HepG2 (cell line): ENCODE measurements around the gene TXN2. TPM values are rescaled to one million over a fixed set of nuclear protein-coding genes. Genes with fewer than 3 reads are reported as not detected.
A peak's percentile ranks its signal among the peaks of the same experiment; 100 is the strongest.

ENCODE experiments used
- MEIS1 ChIP-seq: sonication (generic); formaldehyde crosslinking; IDR thresholded peaks from 2 replicates; pipeline ENCODE4 v1.9.0; 2021; ENCODE audit warnings: mild to moderate bottlenecking, missing genetic modification reagents, moderate library complexity, borderline replicate concordance
- NKX3-1 ChIP-seq: sonication (generic); formaldehyde crosslinking; IDR thresholded peaks from 2 replicates; pipeline ENCODE4 v1.5.0; 2020; ENCODE audit warnings: missing genetic modification reagents
- NONO ChIP-seq, 2 experiments: fragments of 450-650 bp in 1 of 2; sonication (generic) in 1 of 2; formaldehyde crosslinking in 1 of 2; IDR thresholded peaks in 1 of 2; conservative IDR thresholded peaks in 1 of 2; 2 replicates each; pipeline versions ENCODE4 v1.6.1 to v1.8.0; 2017 to 2022; ENCODE audit warnings: mild to moderate bottlenecking in 1 of 2, missing genetic modification reagents in 1 of 2, moderate library complexity in 1 of 2
- PHF20 ChIP-seq: sonication (generic); formaldehyde crosslinking; IDR thresholded peaks from 2 replicates; pipeline ENCODE4 v1.5.0; 2020; ENCODE audit warnings: mild to moderate bottlenecking, missing genetic modification reagents
- POLR2G ChIP-seq: fragments of 200-400 bp; formaldehyde crosslinking; IDR thresholded peaks from 2 replicates; pipeline ENCODE4 v1.6.1; 2018; ENCODE audit warnings: mild to moderate bottlenecking, low read depth, low read length, moderate library complexity
- SRSF9 ChIP-seq: fragments of 200-400 bp; formaldehyde crosslinking; IDR thresholded peaks from 2 replicates; pipeline ENCODE4 v1.6.1; 2018; ENCODE audit warnings: borderline replicate concordance, mild to moderate bottlenecking, low read depth, low read length; ENCODE audit not compliant: insufficient read depth, poor library complexity, severe bottlenecking
- TCF7L2 ChIP-seq: IDR thresholded peaks from 2 replicates; pipeline ENCODE4 v1.6.1; 2011; ENCODE audit warnings: mild to moderate bottlenecking, low read depth, low read length, moderate library complexity
- YEATS2 ChIP-seq: sonication (generic); formaldehyde crosslinking; IDR thresholded peaks from 2 replicates; pipeline ENCODE4 v1.4.0; 2020; ENCODE audit warnings: missing genetic modification reagents, borderline replicate concordance
- YY1 ChIP-seq: IDR thresholded peaks from 2 replicates; pipeline ENCODE4 v1.6.1; 2011; ENCODE audit warnings: low read length, low read depth, moderate library complexity, mild to moderate bottlenecking; ENCODE audit not compliant: insufficient read depth, insufficient replicate concordance
- ZNF775 ChIP-seq: sonication (generic); formaldehyde crosslinking; IDR thresholded peaks from 2 replicates; pipeline ENCODE4 v1.4.0; 2020; ENCODE audit warnings: missing genetic modification reagents, mild to moderate bottlenecking, moderate library complexity, borderline replicate concordance
- polyA plus RNA-seq, 8 experiments: library from polyadenylated mRNA; depleted of rRNA in 3 of 8; stranded (reverse) in 7 of 8; unstranded in 1 of 8; fragments of >200 nt; fragmentation: Illumina TruSeq in 4 of 8; extraction: Trizol in 4 of 8; gene quantifications; 2 replicates each; pipeline versions ENCODE4 v1.2.1 to v1.2.3, GENCODE V29; 2011 to 2016; ENCODE audit warnings: low read depth in 4 of 8, missing spikeins in 1 of 8, mixed read lengths in 1 of 8; ENCODE audit not compliant: insufficient read depth in 1 of 8
- total RNA-seq, 5 experiments: library from RNA; depleted of rRNA; stranded (reverse); fragments of >200 nt; fragmentation: Illumina TruSeq; extraction: Trizol; gene quantifications; 2 replicates each; pipeline ENCODE4 v1.2.3, GENCODE V29; 2016; ENCODE audit warnings: low read depth in 1 of 5
- TF ChIP-seq, protein P1 (sequence below): sonication (generic); formaldehyde crosslinking; conservative IDR thresholded peaks from 2 replicates; pipeline ENCODE4 v1.4.0; 2020; ENCODE audit warnings: missing genetic modification reagents
- TF ChIP-seq, protein P2 (sequence below): sonication (generic); formaldehyde crosslinking; IDR thresholded peaks from 2 replicates; pipeline ENCODE4 v1.8.0; 2022; ENCODE audit warnings: mild to moderate bottlenecking, missing genetic modification reagents, moderate library complexity
- TF ChIP-seq, protein P3 (sequence below): sonication (generic); formaldehyde crosslinking; IDR thresholded peaks from 2 replicates; pipeline ENCODE4 v1.8.0; 2022; ENCODE audit warnings: missing genetic modification reagents, mild to moderate bottlenecking, borderline replicate concordance
- TF ChIP-seq, protein P4 (sequence below): sonication (generic); formaldehyde crosslinking; IDR thresholded peaks from 2 replicates; pipeline ENCODE4 v1.4.0; 2020; ENCODE audit warnings: missing genetic modification reagents, borderline replicate concordance
- TF ChIP-seq, protein P5 (sequence below): sonication (generic); formaldehyde crosslinking; IDR thresholded peaks from 2 replicates; pipeline ENCODE4 v1.4.0; 2020; ENCODE audit warnings: missing genetic modification reagents; ENCODE audit errors: not compliant biosample characterization
- TF ChIP-seq, protein P6 (sequence below): sonication (generic); formaldehyde crosslinking; IDR thresholded peaks from 2 replicates; pipeline ENCODE4 v1.5.1; 2020; ENCODE audit warnings: mild to moderate bottlenecking, missing genetic modification reagents, moderate library complexity

TXN2 gene
- total and polyA plus RNA-seq, 2 of the 13 experiments (the other 11 are each of a cell fraction or from before 2014, with no cell fraction given) = 41.4 to 109 TPM

DNA sequence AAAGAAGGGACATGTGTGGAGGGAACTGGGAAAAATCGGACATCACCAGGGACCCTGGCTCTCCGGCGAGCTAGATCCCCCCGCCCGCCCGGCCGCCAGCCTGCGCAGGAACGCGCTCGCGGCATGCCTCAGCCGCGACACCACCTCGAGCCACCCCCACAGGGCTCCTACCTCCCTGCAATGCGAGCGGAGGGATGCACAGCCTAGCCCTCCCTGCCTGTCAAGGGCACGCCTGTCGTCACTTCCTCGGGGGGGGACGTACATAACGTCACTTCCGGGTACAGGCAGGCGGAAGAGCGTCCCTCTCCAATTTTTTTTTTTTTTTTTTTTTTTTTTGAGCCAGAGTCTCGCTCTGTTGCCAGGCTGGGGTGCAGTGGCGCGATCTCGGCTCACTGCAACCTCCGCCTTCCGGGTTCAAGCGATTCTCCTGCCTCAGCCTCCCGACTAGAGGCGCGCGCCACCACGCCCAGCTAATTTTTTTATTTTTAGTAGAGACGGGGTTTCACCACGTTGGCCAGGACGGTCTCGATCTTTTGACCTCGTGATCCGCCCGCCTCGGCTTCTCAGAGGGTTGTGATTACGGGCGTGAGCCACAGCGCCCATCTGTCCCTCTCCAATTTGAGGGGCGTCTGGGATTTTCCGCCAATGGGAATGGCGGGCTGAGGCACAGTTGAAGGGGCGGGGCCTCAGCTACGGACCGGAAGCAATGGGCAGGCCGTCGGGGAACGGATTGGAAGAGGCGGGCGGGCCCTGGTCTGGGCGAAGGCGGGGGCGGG is at the start of gene TXN2 (continued):
- TF ChIP-seq, protein P1, sequence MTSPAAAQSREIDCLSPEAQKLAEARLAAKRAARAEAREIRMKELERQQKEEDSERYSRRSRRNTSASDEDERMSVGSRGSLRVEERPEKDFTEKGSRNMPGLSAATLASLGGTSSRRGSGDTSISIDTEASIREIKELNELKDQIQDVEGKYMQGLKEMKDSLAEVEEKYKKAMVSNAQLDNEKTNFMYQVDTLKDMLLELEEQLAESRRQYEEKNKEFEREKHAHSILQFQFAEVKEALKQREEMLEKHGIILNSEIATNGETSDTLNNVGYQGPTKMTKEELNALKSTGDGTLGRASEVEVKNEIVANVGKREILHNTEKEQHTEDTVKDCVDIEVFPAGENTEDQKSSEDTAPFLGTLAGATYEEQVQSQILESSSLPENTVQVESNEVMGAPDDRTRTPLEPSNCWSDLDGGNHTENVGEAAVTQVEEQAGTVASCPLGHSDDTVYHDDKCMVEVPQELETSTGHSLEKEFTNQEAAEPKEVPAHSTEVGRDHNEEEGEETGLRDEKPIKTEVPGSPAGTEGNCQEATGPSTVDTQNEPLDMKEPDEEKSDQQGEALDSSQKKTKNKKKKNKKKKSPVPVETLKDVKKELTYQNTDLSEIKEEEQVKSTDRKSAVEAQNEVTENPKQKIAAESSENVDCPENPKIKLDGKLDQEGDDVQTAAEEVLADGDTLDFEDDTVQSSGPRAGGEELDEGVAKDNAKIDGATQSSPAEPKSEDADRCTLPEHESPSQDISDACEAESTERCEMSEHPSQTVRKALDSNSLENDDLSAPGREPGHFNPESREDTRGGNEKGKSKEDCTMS (CRISPR knock-in tag) = no peak
- TF ChIP-seq MEIS1 (peak; percentile 40; the same call in 1 of the 2 replicates), NKX3-1 (no peak), SRSF9 (no peak), POLR2G (peak; percentile 92), NONO (IDR thresholded peaks at IDR 0.05) (no peak), NONO (CRISPR knock-in tag; conservative IDR thresholded peaks at IDR 0.05) (no peak), TCF7L2 (no peak), YY1 (peak; percentile 20), PHF20 (peak; percentile 96), ZNF775 (CRISPR knock-in tag) (no peak), YEATS2 (CRISPR knock-in tag) (peak; percentile 83; the same call in 1 of the 2 replicates)
- TF ChIP-seq, protein P2, sequence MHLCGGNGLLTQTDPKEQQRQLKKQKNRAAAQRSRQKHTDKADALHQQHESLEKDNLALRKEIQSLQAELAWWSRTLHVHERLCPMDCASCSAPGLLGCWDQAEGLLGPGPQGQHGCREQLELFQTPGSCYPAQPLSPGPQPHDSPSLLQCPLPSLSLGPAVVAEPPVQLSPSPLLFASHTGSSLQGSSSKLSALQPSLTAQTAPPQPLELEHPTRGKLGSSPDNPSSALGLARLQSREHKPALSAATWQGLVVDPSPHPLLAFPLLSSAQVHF (CRISPR knock-in tag) = peak; percentile 67; the same call in 1 of the 2 replicates
- TF ChIP-seq, protein P3, sequence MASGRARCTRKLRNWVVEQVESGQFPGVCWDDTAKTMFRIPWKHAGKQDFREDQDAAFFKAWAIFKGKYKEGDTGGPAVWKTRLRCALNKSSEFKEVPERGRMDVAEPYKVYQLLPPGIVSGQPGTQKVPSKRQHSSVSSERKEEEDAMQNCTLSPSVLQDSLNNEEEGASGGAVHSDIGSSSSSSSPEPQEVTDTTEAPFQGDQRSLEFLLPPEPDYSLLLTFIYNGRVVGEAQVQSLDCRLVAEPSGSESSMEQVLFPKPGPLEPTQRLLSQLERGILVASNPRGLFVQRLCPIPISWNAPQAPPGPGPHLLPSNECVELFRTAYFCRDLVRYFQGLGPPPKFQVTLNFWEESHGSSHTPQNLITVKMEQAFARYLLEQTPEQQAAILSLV (CRISPR knock-in tag) = no peak; the same call in 1 of the 2 replicates
- TF ChIP-seq, protein P4, sequence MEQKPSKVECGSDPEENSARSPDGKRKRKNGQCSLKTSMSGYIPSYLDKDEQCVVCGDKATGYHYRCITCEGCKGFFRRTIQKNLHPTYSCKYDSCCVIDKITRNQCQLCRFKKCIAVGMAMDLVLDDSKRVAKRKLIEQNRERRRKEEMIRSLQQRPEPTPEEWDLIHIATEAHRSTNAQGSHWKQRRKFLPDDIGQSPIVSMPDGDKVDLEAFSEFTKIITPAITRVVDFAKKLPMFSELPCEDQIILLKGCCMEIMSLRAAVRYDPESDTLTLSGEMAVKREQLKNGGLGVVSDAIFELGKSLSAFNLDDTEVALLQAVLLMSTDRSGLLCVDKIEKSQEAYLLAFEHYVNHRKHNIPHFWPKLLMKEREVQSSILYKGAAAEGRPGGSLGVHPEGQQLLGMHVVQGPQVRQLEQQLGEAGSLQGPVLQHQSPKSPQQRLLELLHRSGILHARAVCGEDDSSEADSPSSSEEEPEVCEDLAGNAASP = no peak
- TF ChIP-seq, protein P5, sequence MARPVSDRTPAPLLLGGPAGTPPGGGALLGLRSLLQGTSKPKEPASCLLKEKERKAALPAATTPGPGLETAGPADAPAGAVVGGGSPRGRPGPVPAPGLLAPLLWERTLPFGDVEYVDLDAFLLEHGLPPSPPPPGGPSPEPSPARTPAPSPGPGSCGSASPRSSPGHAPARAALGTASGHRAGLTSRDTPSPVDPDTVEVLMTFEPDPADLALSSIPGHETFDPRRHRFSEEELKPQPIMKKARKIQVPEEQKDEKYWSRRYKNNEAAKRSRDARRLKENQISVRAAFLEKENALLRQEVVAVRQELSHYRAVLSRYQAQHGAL (CRISPR knock-in tag) = no peak
- TF ChIP-seq, protein P6, sequence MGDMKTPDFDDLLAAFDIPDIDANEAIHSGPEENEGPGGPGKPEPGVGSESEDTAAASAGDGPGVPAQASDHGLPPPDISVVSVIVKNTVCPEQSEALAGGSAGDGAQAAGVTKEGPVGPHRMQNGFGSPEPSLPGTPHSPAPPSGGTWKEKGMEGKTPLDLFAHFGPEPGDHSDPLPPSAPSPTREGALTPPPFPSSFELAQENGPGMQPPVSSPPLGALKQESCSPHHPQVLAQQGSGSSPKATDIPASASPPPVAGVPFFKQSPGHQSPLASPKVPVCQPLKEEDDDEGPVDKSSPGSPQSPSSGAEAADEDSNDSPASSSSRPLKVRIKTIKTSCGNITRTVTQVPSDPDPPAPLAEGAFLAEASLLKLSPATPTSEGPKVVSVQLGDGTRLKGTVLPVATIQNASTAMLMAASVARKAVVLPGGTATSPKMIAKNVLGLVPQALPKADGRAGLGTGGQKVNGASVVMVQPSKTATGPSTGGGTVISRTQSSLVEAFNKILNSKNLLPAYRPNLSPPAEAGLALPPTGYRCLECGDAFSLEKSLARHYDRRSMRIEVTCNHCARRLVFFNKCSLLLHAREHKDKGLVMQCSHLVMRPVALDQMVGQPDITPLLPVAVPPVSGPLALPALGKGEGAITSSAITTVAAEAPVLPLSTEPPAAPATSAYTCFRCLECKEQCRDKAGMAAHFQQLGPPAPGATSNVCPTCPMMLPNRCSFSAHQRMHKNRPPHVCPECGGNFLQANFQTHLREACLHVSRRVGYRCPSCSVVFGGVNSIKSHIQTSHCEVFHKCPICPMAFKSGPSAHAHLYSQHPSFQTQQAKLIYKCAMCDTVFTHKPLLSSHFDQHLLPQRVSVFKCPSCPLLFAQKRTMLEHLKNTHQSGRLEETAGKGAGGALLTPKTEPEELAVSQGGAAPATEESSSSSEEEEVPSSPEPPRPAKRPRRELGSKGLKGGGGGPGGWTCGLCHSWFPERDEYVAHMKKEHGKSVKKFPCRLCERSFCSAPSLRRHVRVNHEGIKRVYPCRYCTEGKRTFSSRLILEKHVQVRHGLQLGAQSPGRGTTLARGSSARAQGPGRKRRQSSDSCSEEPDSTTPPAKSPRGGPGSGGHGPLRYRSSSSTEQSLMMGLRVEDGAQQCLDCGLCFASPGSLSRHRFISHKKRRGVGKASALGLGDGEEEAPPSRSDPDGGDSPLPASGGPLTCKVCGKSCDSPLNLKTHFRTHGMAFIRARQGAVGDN (CRISPR knock-in tag) = peak; percentile 95
